GM21528 (cell line): ENCODE results near the gene CAMKK1.

Experiments used
- ATAC-seq: cut with Tn5 transposase; IDR thresholded peaks from one replicate; pipeline ENCODE4 v1.9.1; 2021; ENCODE audit warnings: mild to moderate bottlenecking, moderate library complexity; ENCODE audit not compliant: unreplicated experiment, low FRiP score

Gene CAMKK1

GRCh38 chr17:3897731-3898130, 4.9 kb upstream of the CAMKK1 start:
- ATAC-seq, result no peak

GRCh38 chr17:3896968-3897235, 4.0 kb upstream of the CAMKK1 start:
- ATAC-seq, result no peak

- no peak for ATAC-seq
Measured at GRCh38 chr17:3896108-3896967, 3.5 kb upstream of the CAMKK1 start.

GRCh38 chr17:3895354-3895753, 2.5 kb upstream of the CAMKK1 start:
- ATAC-seq, result no peak

GRCh38 chr17:3894911-3895343, 2.1 kb upstream of the CAMKK1 start:
- no peak for ATAC-seq

GRCh38 chr17:3894188-3894587, 1.3 kb upstream of the CAMKK1 start:
- no peak for ATAC-seq

GRCh38 chr17:3893720-3894116, 865 bp upstream of the CAMKK1 start:
- no peak for ATAC-seq

GRCh38 chr17:3892095-3892998, 506 bp downstream of the CAMKK1 start:
- ATAC-seq, result peak; percentile 26

- ATAC-seq, result no peak
Measured at GRCh38 chr17:3891626-3892094, 1.2 kb downstream of the CAMKK1 start.

- ATAC-seq, result no peak
Measured at GRCh38 chr17:3890878-3891219, 2.0 kb downstream of the CAMKK1 start.

- ATAC-seq, result no peak
Measured at GRCh38 chr17:3890082-3890877, 2.6 kb downstream of the CAMKK1 start.

- no peak for ATAC-seq
Measured at GRCh38 chr17:3889325-3890012, 3.4 kb downstream of the CAMKK1 start.

- ATAC-seq, result no peak
Measured at GRCh38 chr17:3888343-3889171, 4.3 kb downstream of the CAMKK1 start.

- no peak for ATAC-seq
Measured at GRCh38 chr17:3887804-3888203, 5.0 kb downstream of the CAMKK1 start.

- ATAC-seq, result no peak
Measured at GRCh38 chr17:3887394-3887793, 5.5 kb downstream of the CAMKK1 start.

GRCh38 chr17:3886776-3887175, 6.1 kb downstream of the CAMKK1 start:
- no peak for ATAC-seq

GRCh38 chr17:3885970-3886369, 6.9 kb downstream of the CAMKK1 start:
- ATAC-seq, result no peak

- no peak for ATAC-seq
Measured at GRCh38 chr17:3885271-3885670, 7.6 kb downstream of the CAMKK1 start.

- no peak for ATAC-seq
Measured at GRCh38 chr17:3884188-3884587, 8.7 kb downstream of the CAMKK1 start.
